Aorta (tissue), 5 donors: ENCODE results near the gene CYP2B6. TPM values are rescaled to one million over a fixed set of nuclear protein-coding genes. Genes with fewer than 3 reads are reported as not detected.

ENCODE experiments used
- ATAC-seq: fragments of 200-7000 bp; cut with Tn5 transposase; one replicate; pipeline ENCODE4 v1.9.1; 2022; ENCODE audit warnings: moderate library complexity; ENCODE audit not compliant: low FRiP score
- DNase-seq, 2 donors: peaks; one replicate each; pipeline ENCODE4 v3.0.0-alpha.2; 2020
- H3K27ac ChIP-seq, 2 donors: one replicate each; pipeline ENCODE4 v1.5.1; 2013; ENCODE audit warnings: low read length in 2 of 2, mild to moderate bottlenecking in 2 of 2, moderate library complexity in 2 of 2, control low read depth in 1 of 2, inconsistent platforms in 1 of 2, low read depth in 1 of 2
- H3K27me3 ChIP-seq, 2 donors: one replicate each; pipeline ENCODE4 v1.6.1; 2013; ENCODE audit warnings: control low read depth in 1 of 2, low read length in 1 of 2, mild to moderate bottlenecking in 1 of 2, moderate library complexity in 1 of 2; ENCODE audit not compliant: insufficient read depth in 2 of 2, control insufficient read depth in 1 of 2
- H3K36me3 ChIP-seq, 2 donors: one replicate each; pipeline ENCODE4 v1.6.1; 2013; ENCODE audit warnings: control low read depth in 1 of 2, low read length in 1 of 2, mild to moderate bottlenecking in 1 of 2; ENCODE audit not compliant: insufficient read depth in 2 of 2, control insufficient read depth in 1 of 2
- H3K4me1 ChIP-seq, 2 donors: one replicate each; pipeline ENCODE4 v1.6.1; 2013; ENCODE audit warnings: low read length in 2 of 2, control low read depth in 1 of 2, mild to moderate bottlenecking in 1 of 2, moderate library complexity in 1 of 2; ENCODE audit not compliant: insufficient read depth in 2 of 2, control insufficient read depth in 1 of 2
- H3K4me3 ChIP-seq, 2 donors: one replicate each; pipeline ENCODE4 v1.5.1; 2013; ENCODE audit warnings: low read length in 2 of 2, control low read depth in 1 of 2, mild to moderate bottlenecking in 1 of 2
- H3K9me3 ChIP-seq: one replicate; pipeline ENCODE4 v1.6.1; 2013; ENCODE audit warnings: mild to moderate bottlenecking, low read length; ENCODE audit not compliant: control insufficient read depth
- WGBS, 2 donors: extraction: QIAGEN DNeasy Blood & Tissue Kit; methylation state at CpG; one replicate each; pipeline ENCODE4 v1.1.7; 2013; 5-methylcytosine and 5-hydroxymethylcytosine counted together
- intact Hi-C, 2 donors: fragments of 100-400 bp; cut with DNase I; formaldehyde crosslinking; loops; one replicate each; pipeline versions ENCODE4 v1.14.2 to v1.15.0; 2022
- polyA plus RNA-seq, 2 donors: library from polyadenylated mRNA; stranded (reverse); fragments of 200-250 nt; gene quantifications; one replicate each; pipeline ENCODE4 v1.2.3, GENCODE V29; 2013
- total RNA-seq, 2 donors: library from RNA; stranded (reverse); fragmentation: NEBNext Ultra II Directional; extraction: Animal tissue kit (Norgen Biotek cat#: 25700); gene quantifications; one replicate each; pipeline ENCODE4 v1.2.1, GENCODE V29; 2021
- donor health status: healthy with polysubstance abuse.
- donor health status: Bipolar disorder and iron deficiency.
- donor health status: DM: no; HTN: no; CAD: no.
- donor health status: DM: no; HTN: no; CAD: no.
- donor health status: DM: yes; HTN: yes; CAD: no.

CYP2B6 gene
- total and polyA plus RNA-seq, 4 donors = 1.6 TPM; not detected in 3

DNA sequence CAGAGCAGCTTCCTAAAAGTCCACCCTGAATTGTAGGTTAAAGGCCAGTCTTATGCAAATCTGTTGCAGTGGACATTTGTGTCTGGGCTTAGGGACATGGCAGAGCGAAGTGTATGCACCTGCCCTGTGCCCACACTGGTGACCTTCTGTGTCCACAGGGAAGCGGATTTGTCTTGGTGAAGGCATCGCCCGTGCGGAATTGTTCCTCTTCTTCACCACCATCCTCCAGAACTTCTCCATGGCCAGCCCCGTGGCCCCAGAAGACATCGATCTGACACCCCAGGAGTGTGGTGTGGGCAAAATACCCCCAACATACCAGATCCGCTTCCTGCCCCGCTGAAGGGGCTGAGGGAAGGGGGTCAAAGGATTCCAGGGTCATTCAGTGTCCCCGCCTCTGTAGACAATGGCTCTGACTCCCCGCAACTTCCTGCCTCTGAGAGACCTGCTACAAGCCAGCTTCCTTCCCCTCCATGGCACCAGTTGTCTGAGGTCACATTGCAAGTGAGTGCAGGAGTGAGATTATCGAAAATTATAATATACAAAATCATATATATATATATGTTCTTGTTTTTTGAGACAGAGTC lies 25.5 kb downstream of the CYP2B6 start:
- WGBS, 2 donors = 83 to 89% methylated on average over 12 of the region's 12 CpGs
- intact Hi-C loops = no loop called here
- H3K27ac ChIP-seq = no peak overlapping the region
- no peaks in the 10 kb centered on the region for H3K27me3 ChIP-seq
- no peaks in the 10 kb centered on the region for H3K36me3 ChIP-seq
- no peaks in the 10 kb centered on the region for H3K4me1 ChIP-seq
- H3K4me3 ChIP-seq = no peak overlapping the region
- no peak for DNase-seq
- peaks cover 1% of the 10 kb centered on the region for H3K9me3 ChIP-seq
- ATAC-seq = no peak

DNA sequence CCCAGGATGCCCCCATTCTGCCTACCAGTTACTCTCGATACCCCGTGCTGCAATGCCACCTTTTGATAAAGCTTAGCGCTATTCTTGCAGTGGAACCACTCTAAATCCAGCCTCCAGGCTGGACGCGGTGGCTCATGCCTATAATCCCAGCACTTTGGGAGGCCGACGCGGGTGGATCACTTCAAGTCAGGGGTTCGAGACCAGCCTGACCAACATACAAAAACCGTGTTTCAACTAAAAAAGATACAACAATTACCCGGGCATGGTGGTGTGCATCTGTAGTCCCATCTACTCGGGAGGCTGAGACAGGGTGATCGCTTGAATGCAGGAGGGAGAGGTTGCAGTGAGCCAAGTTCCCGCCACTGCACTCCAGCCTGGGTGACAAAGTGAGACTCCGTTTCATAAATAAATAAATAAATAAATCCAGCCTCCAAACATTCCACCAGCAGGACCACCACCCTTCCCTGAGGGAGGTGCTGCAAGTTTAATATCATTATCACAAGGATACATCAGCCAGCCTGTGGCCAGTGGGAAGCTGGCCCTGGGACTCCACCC lies 27.7 kb downstream of the CYP2B6 start:
- 86 to 91% methylated on average over 15 of the region's 15 CpGs for WGBS, 2 donors
- Histone ChIP-seq H3K27me3 (no peaks in the 10 kb centered on the region), H3K9me3 (no peaks in the 10 kb centered on the region), H3K36me3 (no peaks in the 10 kb centered on the region), H3K27ac (no peak overlapping the region), H3K4me3 (no peak overlapping the region), H3K4me1 (no peaks in the 10 kb centered on the region)
- DNase-seq (no peak), ATAC-seq (no peak)
- intact Hi-C loops = no loop called here

GRCh38 chr19:41019346-41019745 lies 28.3 kb downstream of the CYP2B6 start:
- 48 to 49% methylated on average over 5 of the region's 5 CpGs for WGBS, 2 donors
- intact Hi-C loops = no loop called here
- no peak for DNase-seq

DNA sequence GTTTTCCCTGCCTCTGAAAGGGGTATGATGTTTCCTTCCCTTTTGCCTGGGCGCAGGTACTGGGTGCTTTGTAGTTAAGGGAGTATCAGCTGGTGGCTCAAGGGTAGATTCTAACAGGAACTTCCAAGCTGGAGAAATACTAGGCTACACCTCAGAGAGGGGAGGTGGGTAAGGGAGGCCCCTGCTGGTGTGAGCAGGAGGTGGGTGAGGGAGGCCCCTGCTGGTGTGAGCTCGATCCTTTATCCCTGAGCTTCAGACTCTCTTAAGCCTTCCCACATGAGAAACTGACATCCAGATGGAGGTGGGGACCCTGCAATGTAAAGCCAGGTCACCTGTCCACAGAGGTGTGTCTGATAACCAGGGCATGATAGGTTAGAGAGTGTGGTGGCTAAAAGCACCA lies 32.1 kb downstream of the CYP2B6 start:
- no peak for ATAC-seq
- Histone ChIP-seq H3K4me1 (no peaks in the 10 kb centered on the region), H3K36me3 (no peaks in the 10 kb centered on the region), H3K4me3 (no peak overlapping the region), H3K27me3 (no peaks in the 10 kb centered on the region), H3K9me3 (no peaks in the 10 kb centered on the region), H3K27ac (no peak overlapping the region)
- no peak for DNase-seq
- WGBS, 2 donors = 44 to 59% methylated on average over 2 of the region's 2 CpGs
- intact Hi-C loops = no loop called here

More at GRCh38 chr19:41019346-41019745, 28.3 kb downstream of the CYP2B6 start:
- Histone ChIP-seq H3K9me3 (no peaks in the 10 kb centered on the region), H3K36me3 (no peaks in the 10 kb centered on the region), H3K4me3 (no peak overlapping the region), H3K27me3 (no peaks in the 10 kb centered on the region), H3K27ac (no peak overlapping the region), H3K4me1 (no peaks in the 10 kb centered on the region)
- ATAC-seq = no peak

DNA sequence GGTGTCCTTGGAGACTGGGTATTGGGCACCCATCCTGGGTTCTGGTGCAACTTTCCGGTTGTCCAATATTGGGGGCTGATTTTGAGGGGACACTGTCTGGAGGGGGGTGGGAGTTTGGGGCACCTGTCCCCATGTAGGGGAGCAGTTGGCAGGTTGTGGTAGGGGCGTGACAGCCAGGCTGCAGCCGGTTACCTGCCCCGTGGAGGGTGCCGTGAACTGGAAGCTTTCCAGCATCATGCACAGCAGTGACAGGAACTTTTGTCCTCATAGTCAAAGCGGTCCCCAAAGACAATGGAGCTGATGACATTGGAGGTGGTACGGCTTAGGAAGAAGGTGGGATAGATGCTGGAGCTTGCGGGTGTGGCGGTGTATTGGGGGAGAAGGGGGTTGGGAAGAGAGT lies 34.3 kb downstream of the CYP2B6 start:
- H3K36me3 ChIP-seq = no peaks in the 10 kb centered on the region
- intact Hi-C loops = no loop called here
- DNase-seq (no peak), ATAC-seq (no peak)
- WGBS, 2 donors = 70 to 85% methylated on average over 9 of the region's 9 CpGs
- no peaks in the 10 kb centered on the region for H3K4me1 ChIP-seq
- no peaks in the 10 kb centered on the region for H3K27me3 ChIP-seq
- H3K4me3 ChIP-seq = no peak overlapping the region
- no peak overlapping the region for H3K27ac ChIP-seq
- H3K9me3 ChIP-seq = no peaks in the 10 kb centered on the region

- Histone ChIP-seq H3K36me3 (no peaks in the 10 kb centered on the region), H3K9me3 (no peaks in the 10 kb centered on the region), H3K4me3 (no peak overlapping the region), H3K27ac (no peak overlapping the region), H3K4me1 (no peaks in the 10 kb centered on the region), H3K27me3 (no peaks in the 10 kb centered on the region)
- 5 to 18% methylated on average over 32 of the region's 32 CpGs for WGBS, 2 donors
- DNase-seq = no peak
- ATAC-seq = no peak
- intact Hi-C loops = no loop called here
These were observed 34.8 kb downstream of the CYP2B6 start for GRCh38 chr19:41025871-41026270.

GRCh38 chr19:41027273-41027967 lies 36.3 kb downstream of the CYP2B6 start:
- no peak for DNase-seq
- Histone ChIP-seq H3K4me1 (no peaks in the 10 kb centered on the region), H3K4me3 (no peak overlapping the region), H3K36me3 (no peaks in the 10 kb centered on the region), H3K27ac (no peak overlapping the region), H3K9me3 (no peaks in the 10 kb centered on the region), H3K27me3 (no peaks in the 10 kb centered on the region)
- WGBS, 2 donors = 72 to 78% methylated on average over 6 of the region's 6 CpGs
- intact Hi-C loops = no loop called here
- no peak for ATAC-seq

DNA sequence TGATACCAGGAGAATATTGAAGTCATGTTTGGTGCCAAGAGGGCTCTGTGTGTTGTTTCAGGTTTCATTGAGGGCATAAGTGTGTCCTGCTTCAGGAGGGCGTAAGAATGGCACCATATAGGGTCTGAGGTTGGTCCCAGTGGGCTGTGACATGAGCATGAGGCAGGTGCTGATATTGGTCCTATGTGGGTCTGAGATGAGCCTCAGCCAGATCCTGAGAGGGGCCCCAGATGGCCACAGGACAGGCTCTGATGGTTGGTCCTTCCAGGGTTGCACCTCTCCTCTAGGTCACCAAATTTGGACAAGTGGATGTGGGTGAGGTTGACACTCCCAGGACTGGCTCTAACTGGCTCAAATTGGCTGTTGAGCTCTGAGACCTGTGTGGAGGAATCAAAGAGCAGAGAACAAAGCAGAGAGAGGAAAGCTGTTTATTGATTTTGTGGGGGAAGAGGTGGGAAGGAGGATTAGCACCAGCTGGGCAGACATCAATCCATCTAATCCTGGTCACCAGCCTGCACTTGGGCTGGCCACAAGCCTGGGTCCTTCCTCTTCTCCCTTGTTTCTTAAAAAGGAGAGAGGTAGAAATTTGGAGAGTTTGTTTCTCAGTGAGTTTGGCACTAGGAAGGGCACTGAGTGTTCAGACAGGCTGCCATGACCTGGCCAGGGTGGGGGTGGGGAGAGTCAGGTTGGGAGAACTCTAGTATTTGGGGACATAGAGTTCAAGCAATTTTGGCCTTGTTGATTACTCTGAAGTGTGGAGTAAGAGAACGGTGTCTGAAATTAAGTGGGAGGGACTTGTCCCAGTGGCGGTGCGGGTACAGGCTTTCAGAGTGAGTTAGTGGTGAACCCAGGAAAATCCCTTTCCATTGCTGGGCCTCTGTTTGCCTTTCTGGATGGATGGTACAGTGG lies 38.7 kb downstream of the CYP2B6 start:
- no peaks in the 10 kb centered on the region for H3K36me3 ChIP-seq
- H3K4me3 ChIP-seq = no peak overlapping the region
- no peaks in the 10 kb centered on the region for H3K4me1 ChIP-seq
- no peaks in the 10 kb centered on the region for H3K9me3 ChIP-seq
- intact Hi-C loops = no loop called here
- ATAC-seq (no peak), DNase-seq (no peak)
- 76 to 81% methylated on average over 4 of the region's 4 CpGs for WGBS, 2 donors
- no peak overlapping the region for H3K27ac ChIP-seq
- H3K27me3 ChIP-seq = no peaks in the 10 kb centered on the region
